Hematopoietic multipotent progenitor cell treated with erythropoietin and hydrocortisone succinate and interleukin-3 and kit ligand, for 8 days (in vitro differentiated cells): ENCODE measurements around the gene KCNH3.
"Not testable (repeated sequence)": the region's sequence is repeated elsewhere in the genome, so short reads cannot be mapped to it uniquely, and the experiment has no call there.

Experiments
- DNase-seq: peaks from one replicate; pipeline ENCODE4 v3.0.0-alpha.2; 2015

Gene KCNH3, protein sequence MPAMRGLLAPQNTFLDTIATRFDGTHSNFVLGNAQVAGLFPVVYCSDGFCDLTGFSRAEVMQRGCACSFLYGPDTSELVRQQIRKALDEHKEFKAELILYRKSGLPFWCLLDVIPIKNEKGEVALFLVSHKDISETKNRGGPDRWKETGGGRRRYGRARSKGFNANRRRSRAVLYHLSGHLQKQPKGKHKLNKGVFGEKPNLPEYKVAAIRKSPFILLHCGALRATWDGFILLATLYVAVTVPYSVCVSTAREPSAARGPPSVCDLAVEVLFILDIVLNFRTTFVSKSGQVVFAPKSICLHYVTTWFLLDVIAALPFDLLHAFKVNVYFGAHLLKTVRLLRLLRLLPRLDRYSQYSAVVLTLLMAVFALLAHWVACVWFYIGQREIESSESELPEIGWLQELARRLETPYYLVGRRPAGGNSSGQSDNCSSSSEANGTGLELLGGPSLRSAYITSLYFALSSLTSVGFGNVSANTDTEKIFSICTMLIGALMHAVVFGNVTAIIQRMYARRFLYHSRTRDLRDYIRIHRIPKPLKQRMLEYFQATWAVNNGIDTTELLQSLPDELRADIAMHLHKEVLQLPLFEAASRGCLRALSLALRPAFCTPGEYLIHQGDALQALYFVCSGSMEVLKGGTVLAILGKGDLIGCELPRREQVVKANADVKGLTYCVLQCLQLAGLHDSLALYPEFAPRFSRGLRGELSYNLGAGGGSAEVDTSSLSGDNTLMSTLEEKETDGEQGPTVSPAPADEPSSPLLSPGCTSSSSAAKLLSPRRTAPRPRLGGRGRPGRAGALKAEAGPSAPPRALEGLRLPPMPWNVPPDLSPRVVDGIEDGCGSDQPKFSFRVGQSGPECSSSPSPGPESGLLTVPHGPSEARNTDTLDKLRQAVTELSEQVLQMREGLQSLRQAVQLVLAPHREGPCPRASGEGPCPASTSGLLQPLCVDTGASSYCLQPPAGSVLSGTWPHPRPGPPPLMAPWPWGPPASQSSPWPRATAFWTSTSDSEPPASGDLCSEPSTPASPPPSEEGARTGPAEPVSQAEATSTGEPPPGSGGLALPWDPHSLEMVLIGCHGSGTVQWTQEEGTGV

DNA sequence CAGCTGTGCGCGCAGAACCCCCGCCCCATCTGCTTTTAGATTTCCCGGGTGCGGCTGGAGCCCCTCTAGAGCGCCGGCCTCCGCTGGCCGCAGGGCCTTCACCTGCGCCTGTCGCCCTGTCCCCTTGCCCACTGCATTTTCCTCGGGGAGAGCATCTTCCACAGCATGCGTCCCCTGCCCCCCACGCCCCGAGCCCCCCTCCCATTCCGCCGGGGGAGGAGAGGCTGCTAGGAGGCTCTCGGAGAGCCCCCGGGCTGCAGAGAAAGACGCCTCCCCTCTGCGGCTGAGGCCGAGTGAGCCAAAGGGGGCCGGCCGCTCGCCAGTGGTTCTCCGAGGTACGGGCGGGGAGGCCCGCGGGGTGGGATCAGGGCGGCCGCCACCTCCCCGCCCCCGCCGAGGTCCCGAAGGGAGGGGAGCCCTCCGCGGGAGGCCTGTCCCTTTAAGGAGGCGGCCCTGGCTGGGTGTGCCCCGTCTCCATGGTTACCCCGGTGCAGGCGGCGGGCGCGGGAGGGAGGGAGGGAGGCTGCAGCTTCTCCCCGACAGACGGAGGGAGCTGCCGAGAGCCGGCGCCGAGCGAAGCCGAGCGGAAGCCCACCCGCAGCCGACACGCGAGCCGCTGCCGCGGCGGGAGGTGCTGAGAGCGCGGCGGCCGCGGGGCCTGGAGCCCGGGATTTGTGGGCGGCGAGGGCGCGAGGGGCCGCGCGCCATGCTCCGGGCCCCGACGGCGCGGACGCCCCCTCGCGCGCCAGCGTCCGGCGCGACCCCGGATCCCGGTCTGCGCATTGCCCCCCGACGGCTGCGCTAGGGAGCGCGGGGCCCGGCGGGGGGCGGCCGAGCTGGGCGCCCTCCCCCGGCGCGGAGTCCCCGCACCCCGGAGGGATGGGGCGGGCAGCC, at the start of gene KCNH3:
TSS of gene KCNH3 (plus strand) at position 521 of the 894 bp plus-strand sequence. CDS start 387 bp downstream, outside the sequence.
- DNase-seq: peak; percentile 81

DNA sequence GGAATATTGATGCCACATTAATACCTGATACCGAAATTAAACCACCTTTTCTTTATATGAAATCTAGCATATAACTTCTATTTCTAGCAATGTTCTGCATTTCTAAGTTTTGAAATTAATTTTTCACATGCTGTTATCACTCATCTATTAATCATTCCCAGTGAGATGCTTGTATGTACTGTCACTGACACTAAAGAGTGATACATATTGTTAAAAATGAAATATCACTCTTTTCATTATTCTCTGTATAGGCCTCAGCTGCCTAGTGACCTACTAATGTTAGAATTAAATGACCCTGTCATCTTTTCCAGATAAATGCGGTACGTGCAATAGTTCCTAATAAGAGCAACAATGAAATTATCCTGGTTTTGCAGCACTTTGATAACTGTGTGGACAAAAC, 49.7 kb upstream of the KCNH3 start:
- DNase-seq: no peak

DNA sequence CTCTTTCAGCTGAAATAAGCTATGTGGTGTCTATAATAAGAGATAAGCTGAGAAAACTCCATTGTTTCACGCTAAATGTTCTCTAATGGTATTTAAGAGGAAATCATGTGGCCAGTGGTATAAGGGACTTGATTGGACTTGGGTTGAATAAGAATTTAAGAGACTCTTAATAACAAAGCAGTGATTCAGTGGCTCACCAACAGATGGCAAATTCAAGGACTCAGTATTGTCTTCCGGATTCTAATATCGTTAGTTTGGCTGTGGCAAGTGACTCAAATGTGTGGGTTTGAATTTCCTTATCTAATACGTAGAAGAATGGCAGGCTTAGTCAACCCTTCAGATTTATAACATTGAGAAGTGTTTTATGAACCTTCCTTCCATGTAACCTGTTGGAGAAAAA, 49.1 kb upstream of the KCNH3 start:
- DNase-seq: no peak

DNA sequence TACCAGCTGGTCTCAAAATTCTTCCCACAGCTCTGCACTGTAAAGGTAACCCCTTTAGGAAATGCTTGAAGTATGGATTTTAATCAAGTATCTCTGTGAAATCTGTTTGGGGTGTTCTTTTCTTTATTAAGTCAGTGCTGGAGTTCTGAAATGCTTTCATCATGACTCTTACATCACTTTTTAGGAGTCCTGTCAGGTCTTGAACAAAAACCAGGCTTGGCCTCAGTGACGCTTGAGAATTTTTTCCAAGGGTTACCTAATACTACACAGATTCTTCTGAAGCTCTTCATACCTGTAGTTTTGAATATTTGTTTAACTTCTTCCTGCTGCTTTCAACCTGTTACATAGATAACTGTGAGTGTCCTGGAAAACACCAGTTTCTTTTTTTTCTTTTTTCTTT, 47.0 kb upstream of the KCNH3 start:
- no peak for DNase-seq

GRCh38 chr12:49493900-49494299, 44.9 kb upstream of the KCNH3 start:
- DNase-seq: no peak

GRCh38 chr12:49496417-49497360, 42.1 kb upstream of the KCNH3 start:
- no peak for DNase-seq

DNA sequence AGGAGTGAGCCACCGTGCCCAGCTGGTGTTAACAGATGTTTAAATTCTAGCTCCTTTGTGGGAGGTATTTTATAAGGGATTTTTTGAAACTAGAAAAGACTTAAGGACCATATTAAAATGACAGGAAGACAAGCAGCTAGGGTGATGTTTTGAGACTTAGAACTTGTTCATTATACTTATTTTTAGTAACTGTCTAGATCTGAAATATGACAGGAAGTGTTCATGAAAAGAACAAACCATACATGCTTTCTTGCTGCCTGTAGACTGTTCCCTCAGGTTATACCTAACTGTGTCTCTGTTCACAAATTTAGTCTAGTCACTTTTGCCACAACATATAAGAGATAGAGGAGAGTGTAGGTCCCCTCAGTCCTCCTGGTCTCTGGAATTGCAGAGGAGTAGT, 36.9 kb upstream of the KCNH3 start:
- DNase-seq: no peak

GRCh38 chr12:49502590-49502989, 36.2 kb upstream of the KCNH3 start:
- DNase-seq: no peak

DNA sequence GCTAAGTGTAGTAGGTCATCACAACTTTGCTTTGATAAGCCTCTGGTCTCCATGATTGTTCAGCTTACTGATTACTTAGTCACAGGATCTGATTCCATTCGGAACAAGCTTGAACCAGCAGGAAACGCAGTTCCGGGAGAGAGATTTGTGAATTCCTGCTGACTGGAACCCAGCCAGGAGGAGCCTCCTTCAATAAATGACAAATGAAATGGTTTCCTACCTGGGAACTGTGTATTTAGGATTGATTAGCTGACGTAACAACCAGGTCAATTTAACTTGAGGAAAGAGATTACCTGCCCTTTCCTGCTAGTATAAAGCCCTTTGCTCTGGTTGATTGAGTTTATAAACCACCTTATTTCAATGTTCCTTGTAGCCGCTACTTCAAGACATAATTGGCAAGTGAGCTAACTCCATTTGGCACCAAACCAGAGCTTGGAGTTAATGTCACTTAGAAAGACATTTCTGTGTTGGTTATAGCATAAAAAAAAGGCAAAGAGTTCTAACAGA, 35.1 kb upstream of the KCNH3 start:
- no peak for DNase-seq

GRCh38 chr12:49505672-49506071, 33.2 kb upstream of the KCNH3 start:
- no peak for DNase-seq

GRCh38 chr12:49507139-49507538, 31.7 kb upstream of the KCNH3 start:
- no peak for DNase-seq

- not testable (repeated sequence) for DNase-seq
Observed at GRCh38 chr12:49509681-49510080, 29.1 kb upstream of the KCNH3 start.

DNA sequence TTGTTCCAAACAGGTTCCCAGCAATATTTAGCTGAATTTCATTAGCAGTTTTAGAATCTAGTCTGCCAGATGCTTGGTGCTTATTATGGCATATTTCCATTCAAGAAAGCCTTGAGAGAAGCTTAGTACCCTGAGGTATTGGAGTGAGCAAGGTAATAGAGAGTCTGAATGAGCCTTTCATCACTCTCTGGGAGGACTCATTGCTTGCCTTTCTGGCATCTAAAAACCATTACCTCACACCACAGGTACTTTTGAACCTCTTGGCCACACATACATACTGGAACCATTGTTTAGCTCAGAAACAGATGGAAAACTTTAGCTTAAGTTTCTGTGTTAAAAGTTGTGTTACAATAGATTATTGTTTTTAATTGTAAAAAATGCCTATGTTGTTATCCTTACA, 27.4 kb upstream of the KCNH3 start:
- DNase-seq: no peak

DNA sequence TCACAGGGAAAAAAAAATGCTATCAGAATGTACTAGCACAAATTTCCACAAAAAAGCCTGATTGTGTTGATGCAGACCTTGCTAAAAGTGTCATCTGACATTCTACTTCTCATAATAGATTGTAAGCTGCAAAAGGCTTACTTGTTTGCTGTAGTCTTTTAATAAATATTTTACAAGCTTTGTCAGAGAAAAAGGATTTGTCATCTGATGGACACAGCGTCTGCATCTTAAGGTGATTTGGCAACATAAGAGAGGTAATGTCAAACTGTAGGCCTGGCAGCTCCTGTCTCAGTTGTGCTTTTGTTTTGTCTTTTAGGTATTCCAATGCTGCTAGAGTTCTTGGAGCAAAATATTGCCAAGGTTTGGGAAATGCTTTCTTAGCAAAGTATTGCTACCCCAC, 26.3 kb upstream of the KCNH3 start:
- DNase-seq: no peak

GRCh38 chr12:49515266-49515665, 23.6 kb upstream of the KCNH3 start:
- DNase-seq: no peak

DNA sequence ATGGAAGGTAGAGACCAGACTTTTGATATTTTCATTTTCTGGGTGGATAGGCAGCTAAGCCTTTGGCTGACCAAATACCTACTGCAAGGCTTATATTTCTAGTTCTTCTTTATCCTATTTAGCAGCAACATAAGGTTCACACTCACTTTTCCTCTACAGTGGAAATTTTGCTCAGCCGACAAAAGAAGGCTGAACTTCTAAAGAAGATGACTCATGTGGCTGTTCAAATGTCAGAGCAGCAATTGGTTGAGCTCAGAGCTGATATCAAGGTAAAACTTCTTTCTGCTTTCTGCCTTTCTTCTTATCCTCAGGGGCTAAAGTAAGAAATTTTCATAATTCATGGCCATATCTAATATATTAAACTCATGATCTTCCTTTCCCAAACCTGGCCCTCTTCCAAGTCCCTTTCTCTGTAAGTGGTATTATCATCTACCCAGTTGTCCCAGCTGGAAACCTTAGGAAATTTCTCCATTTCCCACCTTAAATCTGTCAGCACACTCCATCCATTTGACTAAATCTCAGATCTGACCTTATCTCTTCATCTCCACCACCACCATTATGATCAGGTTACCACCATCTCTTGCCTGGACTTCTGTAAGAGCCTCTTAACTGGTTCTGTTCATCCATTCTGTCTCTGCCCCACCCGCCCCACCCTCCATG, 19.8 kb upstream of the KCNH3 start:
- no peak for DNase-seq

GRCh38 chr12:49519574-49519936, 19.3 kb upstream of the KCNH3 start:
- no peak for DNase-seq

DNA sequence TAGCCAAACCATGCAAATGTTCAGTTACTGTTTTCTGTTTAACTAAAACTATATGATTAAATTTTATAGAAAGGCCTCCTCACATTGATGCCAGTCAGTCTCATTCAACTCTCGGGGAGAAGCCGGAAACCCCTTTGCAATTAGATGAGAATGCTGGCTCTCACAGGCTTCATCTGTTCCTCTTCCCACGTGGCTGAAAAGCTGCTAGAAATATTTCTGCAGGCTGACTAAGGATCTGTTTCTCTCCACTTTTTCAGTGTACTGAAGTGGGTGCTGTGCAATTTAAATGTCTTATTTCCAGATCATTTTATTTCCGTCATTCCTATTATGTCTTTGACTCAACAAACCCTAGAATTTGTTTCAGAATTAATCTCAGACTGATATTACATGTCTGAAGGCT, 17.4 kb upstream of the KCNH3 start:
- no peak for DNase-seq

- DNase-seq: peak; percentile 12
Observed at GRCh38 chr12:49524660-49525324, 14.0 kb upstream of the KCNH3 start.

DNA sequence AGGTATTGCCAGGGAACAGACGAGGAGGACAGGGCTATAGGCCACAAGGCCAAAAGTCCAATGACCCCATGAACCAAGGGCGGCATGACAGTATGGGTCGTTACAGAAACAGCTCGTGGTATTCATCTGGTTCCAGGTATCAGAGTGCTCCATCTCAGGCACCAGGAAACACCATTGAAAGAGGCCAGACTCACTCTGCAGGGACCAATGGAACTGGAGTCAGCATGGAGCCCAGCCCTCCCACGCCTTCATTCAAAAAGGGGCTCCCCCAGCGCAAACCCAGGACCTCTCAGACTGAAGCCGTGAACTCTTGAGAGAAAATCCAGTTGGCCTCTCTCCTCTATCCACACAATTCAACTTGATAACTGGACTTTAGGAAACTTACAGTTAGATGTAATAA, 12.9 kb upstream of the KCNH3 start:
- no peak for DNase-seq
